GM18511 (cell line): ENCODE data around the gene GALNT9.

Source experiments
- ATAC-seq: cut with Tn5 transposase; IDR thresholded peaks from one replicate; pipeline ENCODE4 v1.9.1; 2021; ENCODE audit warnings: mild to moderate bottlenecking, moderate library complexity; ENCODE audit not compliant: unreplicated experiment

The GALNT9 gene

GRCh38 chr12:132327336-132328171 lies 1.8 kb downstream of the GALNT9 start:
- ATAC-seq: no peak

- ATAC-seq: no peak
These were observed 2.7 kb downstream of the GALNT9 start for GRCh38 chr12:132326646-132327045.

GRCh38 chr12:132325733-132326130 lies 3.7 kb downstream of the GALNT9 start:
- no peak for ATAC-seq

GRCh38 chr12:132324841-132325732 lies 4.3 kb downstream of the GALNT9 start:
- no peak for ATAC-seq

- ATAC-seq: no peak
These were observed 5.2 kb downstream of the GALNT9 start for GRCh38 chr12:132324173-132324572.

GRCh38 chr12:132323171-132324010 lies 6.0 kb downstream of the GALNT9 start:
- ATAC-seq: no peak

GRCh38 chr12:132322206-132323132 lies 6.9 kb downstream of the GALNT9 start:
- ATAC-seq: no peak

- ATAC-seq: no peak
These were observed 7.9 kb downstream of the GALNT9 start for GRCh38 chr12:132321321-132322118.

GRCh38 chr12:132320767-132321211 lies 8.6 kb downstream of the GALNT9 start:
- no peak for ATAC-seq

GRCh38 chr12:132319991-132320570 lies 9.3 kb downstream of the GALNT9 start:
- ATAC-seq: no peak

- ATAC-seq: no peak
These were observed 9.9 kb downstream of the GALNT9 start for GRCh38 chr12:132319359-132319950.

GRCh38 chr12:132318618-132319033 lies 10.8 kb downstream of the GALNT9 start:
- no peak for ATAC-seq

GRCh38 chr12:132318135-132318534 lies 11.3 kb downstream of the GALNT9 start:
- ATAC-seq: no peak

GRCh38 chr12:132317233-132317938 lies 12.0 kb downstream of the GALNT9 start:
- ATAC-seq: no peak

GRCh38 chr12:132316497-132317232 lies 12.7 kb downstream of the GALNT9 start:
- ATAC-seq: no peak

GRCh38 chr12:132315951-132316350 lies 13.4 kb downstream of the GALNT9 start:
- ATAC-seq: no peak

GRCh38 chr12:132315507-132315906 lies 13.9 kb downstream of the GALNT9 start:
- no peak for ATAC-seq
